Hematopoietic multipotent progenitor cell (in vitro differentiated cells): ENCODE data around the gene ATP11A. TPM values are rescaled to one million over a fixed set of nuclear protein-coding genes. Genes with fewer than 3 reads are reported as not detected.
"Not testable (repeated sequence)": the region's sequence is repeated elsewhere in the genome, so short reads cannot be mapped to it uniquely, and the experiment has no call there.

ENCODE experiments used
- DNase-seq, 3 donors: peaks; one replicate each; pipeline ENCODE4 v3.0.0-alpha.2; 2011 to 2015; ENCODE audit warnings: low read depth in 2 of 3, low spot score in 2 of 3
- total RNA-seq: library from RNA; depleted of rRNA; stranded (reverse); fragments of >200 nt; gene quantifications from one replicate; pipeline ENCODE4 v1.2.3, GENCODE V29; 2012

Gene ATP11A
- total RNA-seq, 1 donor = 10.0 TPM

DNA sequence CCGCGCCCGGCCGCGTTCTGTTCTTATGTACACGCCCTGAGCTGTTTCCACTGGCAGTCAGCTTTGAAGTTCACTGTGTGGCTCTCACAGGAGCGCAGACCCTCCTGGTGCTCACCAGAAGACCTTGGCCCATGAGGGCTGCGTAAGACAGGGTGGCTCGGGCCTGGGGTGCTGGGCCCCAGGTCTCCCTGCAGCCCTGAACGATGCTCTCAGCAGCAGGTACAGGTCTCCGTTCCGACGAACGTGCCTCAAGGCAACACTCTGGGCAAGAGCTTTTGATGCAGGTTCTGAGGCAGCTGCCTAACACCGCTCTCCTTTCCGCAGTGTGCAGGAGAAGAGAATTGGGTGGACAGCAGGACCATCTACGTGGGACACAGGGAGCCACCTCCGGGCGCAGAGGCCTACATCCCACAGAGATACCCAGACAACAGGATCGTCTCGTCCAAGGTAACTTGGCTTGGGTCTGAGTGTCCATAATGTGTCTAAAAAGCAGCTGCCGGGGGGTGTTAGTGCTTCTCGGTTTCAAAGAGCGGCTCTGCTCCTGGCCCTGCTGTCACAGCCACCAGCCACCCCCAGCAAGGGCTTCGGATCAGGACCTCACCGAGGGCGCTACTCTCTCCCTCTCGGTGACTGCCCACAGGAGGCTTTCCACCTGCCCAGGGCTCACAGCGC is 95.1 kb downstream of the ATP11A start:
- DNase-seq = no peak

DNA sequence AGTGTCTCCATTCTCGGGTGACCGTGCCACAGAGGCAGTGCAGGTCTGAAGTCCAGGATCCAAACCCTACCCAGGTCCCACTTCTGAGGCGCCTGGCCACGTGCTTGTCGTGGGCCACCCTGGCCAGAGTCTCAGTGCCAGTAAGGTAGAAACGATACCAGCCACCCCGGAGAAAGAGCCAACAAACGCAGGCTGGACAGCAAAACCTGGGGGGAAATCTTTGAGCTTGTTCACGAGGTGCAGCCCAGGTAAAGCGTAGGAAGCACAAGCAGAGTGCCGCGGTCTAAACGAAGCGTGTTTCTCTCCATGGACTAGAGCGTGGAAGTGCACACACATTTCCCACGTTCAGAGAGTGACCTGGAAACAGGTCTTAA is 95.6 kb downstream of the ATP11A start:
- DNase-seq = no peak

DNA sequence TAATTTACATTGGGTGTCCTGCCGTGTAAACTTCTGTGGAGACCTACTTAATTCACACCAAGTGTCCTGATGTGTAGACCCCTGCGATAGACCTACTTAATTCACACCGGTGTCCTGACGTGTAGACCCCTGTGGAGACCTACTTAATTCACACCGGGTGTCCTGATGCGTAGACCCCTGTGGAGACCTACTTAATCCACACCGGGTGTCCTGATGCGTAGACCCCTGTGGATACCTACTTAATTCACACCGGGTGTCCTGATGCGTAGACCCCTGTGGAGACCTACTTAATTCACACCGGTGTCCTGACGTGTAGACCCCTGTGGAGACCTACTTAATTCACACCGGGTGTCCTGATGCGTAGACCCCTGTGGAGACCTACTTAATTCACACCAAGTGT is 97.0 kb downstream of the ATP11A start:
- not testable (repeated sequence) for DNase-seq

- no peak for DNase-seq
These were observed 101.2 kb downstream of the ATP11A start for GRCh38 chr13:112790735-112791641.

DNA sequence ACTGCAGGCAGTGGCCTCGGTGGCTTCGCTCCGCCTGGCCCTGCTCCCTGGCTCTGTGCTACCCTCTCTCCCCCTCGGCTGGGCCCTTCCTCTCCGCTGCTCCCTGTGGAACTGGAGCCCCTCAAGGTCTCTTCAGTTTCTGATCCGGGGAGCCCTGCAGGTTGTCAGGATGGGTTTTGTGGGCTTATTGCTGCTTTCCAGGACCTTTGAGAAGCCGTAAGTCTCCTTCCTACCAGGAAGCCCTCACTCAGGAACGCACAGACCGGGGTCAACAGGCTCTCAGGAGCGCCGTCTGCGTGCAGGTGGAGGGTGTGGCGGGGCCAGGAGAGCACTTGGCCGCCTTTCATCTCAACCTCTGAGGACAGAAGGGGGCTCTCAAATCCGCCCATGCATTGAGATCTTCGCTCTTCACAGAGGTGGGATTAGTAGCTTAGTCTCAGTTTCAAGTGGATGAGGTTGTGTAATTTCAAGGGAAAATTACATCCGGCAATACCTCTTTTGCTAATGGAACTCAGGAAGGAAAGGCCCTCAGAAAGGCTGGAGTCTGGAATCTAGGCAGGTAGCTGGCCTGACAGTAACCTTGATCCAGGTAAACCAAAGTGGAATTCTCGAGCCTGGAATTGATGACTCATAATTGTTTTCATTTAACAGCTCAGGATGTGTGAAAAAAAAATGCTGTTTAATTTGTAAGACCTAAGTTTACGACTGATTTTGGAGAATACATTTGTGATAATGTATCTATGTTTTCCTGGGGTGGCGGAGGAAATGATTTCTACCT is 102.0 kb downstream of the ATP11A start:
- no peak for DNase-seq

DNA sequence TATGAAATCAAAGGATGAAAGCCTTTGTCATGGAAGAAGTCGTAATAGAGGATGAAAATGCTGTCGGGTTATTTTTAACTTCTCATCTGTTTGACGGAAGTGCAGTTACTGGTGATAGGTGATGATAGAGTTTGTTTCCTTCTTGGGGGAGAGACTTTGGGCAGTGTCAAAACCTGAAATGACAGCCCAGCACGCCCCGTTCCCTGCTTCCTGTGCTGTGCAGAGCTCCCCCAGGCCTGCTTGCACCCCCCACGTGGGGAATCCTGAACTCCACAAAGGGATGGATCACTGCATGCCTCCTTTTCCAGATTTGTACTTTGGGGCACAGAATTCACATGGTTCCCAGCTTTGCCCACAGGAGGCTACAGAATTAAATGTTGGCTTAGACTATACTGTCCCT is 102.7 kb downstream of the ATP11A start:
- no peak for DNase-seq

DNA sequence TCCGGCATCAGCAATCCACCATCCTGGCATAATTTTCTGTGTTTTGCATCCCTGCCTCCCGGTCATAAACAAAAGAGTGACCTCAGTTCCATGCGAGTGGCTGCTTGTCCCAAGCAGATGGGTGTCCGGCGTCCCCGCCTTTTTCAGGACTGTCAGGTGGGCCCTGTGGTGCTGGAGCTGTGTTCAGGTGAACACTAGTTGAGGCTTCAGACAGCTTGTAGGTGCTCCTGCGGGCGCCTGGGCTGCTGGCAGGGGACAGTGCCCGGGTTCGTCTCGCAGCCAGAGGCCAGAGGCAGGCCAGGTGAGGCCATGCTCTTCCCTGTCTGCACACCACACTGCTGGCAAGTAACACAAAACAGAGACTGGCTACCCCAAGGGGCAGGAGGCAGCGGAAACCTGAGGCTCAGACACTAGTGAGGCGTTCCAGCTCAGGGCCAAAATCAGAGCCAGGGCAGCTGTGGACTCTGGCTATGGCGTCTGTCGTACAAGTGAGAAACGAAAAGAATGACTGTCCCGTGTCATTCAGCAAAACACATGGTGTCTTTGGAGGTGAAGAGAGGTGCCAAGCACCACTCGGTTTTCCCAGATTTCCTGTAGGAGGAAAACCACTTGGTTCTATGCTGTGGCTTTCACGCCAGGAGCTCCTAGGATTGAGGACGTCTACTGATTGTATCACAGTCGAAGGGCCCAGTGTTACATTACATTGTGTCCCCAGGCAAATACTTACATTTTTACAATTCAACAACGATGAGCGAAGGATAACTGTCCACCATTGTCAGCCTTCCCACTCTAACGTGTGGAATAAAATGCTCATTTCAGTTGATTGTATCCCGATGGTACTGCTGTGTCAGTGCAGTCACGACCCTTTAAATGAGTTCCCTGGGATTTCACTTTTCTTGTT is 104.0 kb downstream of the ATP11A start:
- DNase-seq = no peak

DNA sequence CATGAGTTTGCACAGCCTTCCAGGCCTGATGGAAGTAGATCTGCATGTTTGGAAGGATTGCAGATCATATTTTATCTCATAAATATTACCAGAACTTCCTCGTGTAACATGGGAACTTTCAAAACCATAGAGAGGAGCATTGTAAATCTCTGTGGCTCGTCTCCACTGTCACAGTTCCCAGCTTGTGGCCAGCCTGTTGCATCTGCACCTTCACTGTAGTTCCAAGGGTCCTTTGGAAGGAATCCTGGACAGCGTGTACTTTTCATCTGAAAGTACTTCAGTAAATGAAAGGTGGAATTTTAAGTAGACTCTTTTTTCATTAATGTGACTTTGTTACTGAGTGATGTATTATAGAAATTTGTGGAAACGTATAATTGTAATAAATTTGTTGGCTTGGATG is 105.4 kb downstream of the ATP11A start:
- no peak for DNase-seq

GRCh38 chr13:112796190-112796915 is 106.5 kb downstream of the ATP11A start:
- no peak for DNase-seq

GRCh38 chr13:112799394-112799793 is 109.6 kb downstream of the ATP11A start:
- no peak for DNase-seq

DNA sequence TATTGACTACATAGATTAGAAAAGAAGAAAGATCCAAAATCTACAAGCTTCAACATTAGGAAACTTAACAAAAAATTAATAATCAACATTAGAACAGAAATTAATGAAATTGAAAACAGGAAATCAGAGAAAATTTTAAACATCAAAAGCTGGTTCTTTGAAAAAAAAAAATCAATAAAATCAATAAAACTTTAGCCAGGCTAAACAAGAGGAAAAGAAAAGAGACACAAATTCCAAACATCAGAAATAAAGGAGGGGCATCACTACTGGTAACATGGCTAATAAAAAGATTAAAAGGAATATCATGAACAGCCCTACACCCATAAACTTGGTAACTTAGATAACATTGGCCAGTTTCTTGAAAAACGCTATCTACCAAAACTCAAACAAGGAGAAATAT is 110.2 kb downstream of the ATP11A start:
- DNase-seq = no peak

GRCh38 chr13:112800807-112801206 is 111.0 kb downstream of the ATP11A start:
- DNase-seq = not testable (repeated sequence)

- no peak for DNase-seq
These were observed 113.0 kb downstream of the ATP11A start for GRCh38 chr13:112802802-112803195.

- DNase-seq = no peak
These were observed 113.6 kb downstream of the ATP11A start for GRCh38 chr13:112803422-112803821.

DNA sequence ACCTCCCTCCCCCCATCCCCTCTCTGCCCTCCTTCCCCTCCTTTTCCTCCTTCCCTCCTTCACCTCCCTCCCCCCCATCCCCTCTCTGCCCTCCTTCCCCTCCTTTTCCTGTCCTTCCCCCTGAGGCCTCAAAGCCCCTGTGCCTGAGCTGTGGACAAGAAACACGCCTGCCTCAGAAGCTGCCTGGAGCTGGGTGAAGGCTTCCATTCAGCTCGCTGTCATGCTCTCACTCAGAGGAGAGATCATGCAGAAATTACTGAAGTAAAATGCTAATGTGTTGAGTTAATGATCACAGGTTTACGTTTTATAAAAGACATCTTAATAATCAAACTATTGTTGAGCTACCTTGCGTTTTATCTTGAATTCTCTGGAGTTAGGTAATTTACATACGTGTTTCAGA is 114.5 kb downstream of the ATP11A start:
- no peak for DNase-seq

DNA sequence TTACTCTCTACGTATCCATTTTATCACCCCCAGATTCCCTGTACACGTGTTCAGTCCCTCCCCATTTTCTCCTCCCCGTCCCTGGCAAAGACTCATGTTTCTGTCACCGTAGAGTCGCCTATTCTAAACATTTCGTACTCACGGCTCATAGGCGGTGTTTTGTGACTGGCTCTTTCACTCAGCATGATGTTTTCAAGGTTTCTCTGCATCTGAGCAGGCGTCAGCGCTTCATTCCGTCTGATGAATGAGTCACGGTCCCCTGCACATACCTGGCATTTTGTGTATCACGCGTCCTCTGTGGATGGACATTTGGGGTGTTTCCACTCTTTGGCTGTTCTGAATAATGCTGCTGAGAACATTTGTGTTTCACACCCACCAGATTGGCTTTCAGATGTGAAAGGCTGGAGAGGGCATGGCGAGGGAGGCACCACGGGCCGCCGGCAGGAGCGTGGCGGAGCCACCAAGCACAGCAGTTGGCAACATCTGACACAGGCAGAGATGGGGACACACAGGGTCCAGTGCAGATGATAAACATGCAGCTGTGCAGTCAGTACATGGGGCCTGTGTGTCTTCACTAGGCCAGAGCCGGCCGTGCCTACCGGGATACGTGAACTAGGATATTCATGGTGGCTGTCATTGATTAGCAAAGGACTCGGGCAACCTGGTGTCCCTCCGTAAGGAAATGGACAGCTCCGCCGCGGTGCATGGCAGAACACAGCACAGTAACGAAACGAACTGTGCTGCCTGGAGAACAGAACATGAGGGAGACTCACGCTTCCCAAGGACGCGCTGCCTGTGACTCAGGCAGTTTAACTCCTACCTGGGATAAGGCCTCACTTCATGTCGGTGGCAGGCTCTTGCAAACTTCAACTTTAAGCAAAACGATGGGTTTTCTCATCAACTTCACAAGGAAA is 117.2 kb downstream of the ATP11A start:
- DNase-seq = no peak

DNA sequence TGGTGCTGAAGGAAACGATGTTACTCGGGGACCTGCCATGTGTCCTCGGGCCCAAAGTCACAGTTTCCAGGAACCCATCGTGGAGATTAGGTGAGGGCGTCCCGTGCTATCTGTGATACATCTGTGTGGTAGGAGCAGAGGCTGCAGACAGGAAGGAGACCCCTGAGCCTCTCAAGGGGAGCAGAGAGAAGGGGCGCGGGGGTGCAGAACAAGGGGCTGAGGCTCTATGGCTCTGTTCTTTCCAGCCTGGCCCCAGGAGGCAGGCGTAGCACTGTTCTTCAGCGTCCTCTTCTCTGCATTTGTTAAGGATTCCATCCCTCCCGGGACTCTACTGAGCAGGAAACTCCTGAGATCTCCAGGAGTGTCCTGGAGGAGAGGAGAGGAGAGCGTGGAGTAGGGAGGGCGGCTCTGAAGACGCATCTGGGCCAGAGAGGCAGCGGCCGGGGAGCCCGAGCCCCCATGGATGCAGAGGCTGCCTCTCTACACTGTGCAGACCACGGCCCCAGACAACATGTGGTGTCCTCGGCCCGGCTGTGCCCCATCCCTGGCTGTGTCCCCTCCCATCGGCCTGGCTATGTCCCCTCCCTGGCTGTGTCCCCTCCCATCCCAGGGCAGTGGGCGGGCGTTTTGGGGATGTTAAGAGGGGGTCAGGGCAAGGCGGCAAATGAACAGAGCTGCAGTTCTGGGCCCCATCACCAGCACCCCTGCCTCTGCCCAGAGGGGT is 118.0 kb downstream of the ATP11A start:
- DNase-seq = no peak
